Fibroblast of villous mesenchyme (primary cell): ENCODE measurements around the gene LCMT2. TPM values are rescaled to one million over a fixed set of nuclear protein-coding genes. Genes with fewer than 3 reads are reported as not detected.
"Not testable (repeated sequence)": the region's sequence is repeated elsewhere in the genome, so short reads cannot be mapped to it uniquely, and the experiment has no call there.

Experiments
- DNase-seq: peaks from one replicate; pipeline ENCODE4 v3.0.0-alpha.2; 2010; ENCODE audit warnings: low read depth
- H3K4me3 ChIP-seq: 2 replicates; pipeline ENCODE4 v1.5.1; 2011; ENCODE audit warnings: low read depth, mild to moderate bottlenecking, low read length
- CTCF ChIP-seq: IDR thresholded peaks from 2 replicates; pipeline ENCODE4 v1.5.1; 2012; ENCODE audit warnings: low read depth, mild to moderate bottlenecking, low read length; ENCODE audit not compliant: insufficient read depth
- total RNA-seq: library from RNA; depleted of rRNA; stranded (reverse); fragments of >200 nt; gene quantifications from 2 replicates; pipeline ENCODE4 v1.2.3, GENCODE V29; 2012

The LCMT2 gene
- total RNA-seq, 1 donor = 11.2 TPM

DNA sequence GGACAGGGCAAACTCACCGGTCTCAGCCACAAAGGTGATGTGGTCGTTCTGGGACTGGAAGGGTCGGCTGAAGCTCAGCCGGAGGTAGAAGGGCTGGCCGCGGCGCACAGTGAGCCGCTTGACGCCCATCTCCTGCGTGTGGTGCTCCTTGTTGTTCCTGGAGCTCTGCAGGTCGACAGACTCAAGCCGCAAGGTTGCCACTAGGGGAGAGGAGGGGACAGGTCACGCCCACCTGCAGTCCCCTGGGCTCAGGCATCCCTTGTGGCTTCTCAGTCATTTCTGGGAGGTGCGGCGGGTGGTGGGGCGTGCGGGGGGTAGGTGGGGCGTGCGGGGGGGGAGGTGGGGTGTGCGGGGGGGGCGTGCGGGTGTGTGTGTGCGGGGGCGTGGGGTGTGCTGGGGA, 36.9 kb downstream of the LCMT2 start:
- H3K4me3 ChIP-seq = no peak overlapping the region
- TF ChIP-seq CTCF = no peak
- no peak for DNase-seq

DNA sequence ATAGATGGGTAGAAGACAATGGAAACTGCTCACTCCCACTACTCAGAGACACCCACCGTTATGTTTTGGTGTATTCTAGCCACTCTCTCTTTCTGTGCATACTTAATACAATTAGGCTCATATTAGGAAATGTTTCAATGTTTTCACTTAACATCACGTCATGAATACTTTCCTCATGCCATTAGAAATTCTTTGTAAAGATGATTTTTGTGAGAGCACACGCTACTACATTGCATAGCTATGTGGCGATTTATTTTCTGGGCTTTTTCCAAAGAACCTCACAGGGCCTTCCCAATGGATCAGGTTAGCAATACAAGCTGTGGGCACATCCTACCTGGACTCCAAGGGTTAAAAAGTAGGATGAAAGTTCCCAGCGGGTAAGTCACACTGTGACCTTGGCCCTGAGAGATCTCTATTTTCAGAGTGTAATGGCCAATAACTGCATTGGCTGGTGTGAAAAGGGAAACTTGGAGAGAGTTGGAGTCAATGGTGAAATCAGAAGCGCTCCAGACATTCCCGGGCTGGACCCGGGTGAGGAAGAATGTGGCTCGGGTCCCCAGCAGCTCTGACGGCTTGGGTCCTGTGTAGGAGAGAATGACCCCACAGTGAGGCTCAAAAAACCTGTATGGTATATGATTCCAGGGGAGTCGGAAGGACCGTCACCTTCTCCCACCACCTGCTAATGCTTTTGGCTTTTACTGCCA, 37.8 kb downstream of the LCMT2 start:
- H3K4me3 ChIP-seq = no peak overlapping the region
- peak; percentile 3 for DNase-seq
- no peak for TF ChIP-seq CTCF

GRCh38 chr15:43289656-43290055, 40.7 kb downstream of the LCMT2 start:
- not testable (repeated sequence) for DNase-seq, H3K4me3 ChIP-seq

GRCh38 chr15:43287254-43287653, 43.1 kb downstream of the LCMT2 start:
- no peak for TF ChIP-seq CTCF
- H3K4me3 ChIP-seq = no peak overlapping the region

DNA sequence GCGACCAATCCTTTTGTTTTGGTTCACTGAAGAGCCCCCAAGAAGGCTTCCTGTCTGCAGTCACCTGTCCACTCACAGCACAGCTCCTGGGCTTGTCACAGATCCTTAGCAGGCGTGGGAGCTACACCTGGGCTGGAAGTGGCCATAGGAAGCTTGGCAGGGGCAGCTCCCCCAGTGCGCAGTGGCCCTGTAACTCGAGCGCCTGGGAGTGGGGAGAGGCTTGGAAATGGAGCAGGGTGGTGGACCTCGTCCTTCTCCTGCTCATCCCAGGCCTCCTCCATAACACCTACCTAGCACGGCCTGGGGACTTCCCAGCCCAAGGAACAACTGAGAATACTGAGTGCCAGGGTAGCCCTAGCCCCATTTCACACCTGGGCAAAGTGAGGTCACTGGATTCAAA, 44.3 kb downstream of the LCMT2 start:
- no peak overlapping the region for H3K4me3 ChIP-seq
- TF ChIP-seq CTCF = no peak
- DNase-seq = no peak

More at GRCh38 chr15:43287254-43287653, 43.1 kb downstream of the LCMT2 start:
- DNase-seq = no peak

DNA sequence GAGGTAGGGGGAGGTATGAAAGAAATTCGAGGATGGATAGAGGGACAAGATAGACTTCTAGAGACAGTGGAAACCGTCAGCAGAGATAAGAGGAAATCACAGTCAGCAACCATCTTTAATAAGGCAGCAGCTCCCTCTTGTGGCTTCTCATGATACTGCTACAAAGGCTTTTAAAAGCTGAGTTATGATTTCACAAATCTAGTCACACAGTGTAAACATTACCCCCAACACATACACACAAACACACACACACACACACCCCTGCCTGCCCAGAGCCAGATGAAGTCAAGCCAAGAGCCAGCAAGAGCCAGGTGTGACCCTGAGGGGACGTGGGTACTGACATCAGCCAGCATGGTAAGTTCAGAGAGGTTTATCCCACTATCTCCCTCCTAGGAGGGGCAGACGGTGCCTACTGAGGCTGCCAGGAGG, 44.8 kb downstream of the LCMT2 start:
- peak; percentile 77 for DNase-seq
- peak; percentile 88 for TF ChIP-seq CTCF
- no peak overlapping the region for H3K4me3 ChIP-seq

- no peak for DNase-seq
- no peak for TF ChIP-seq CTCF
- no peak overlapping the region for H3K4me3 ChIP-seq
Measured at GRCh38 chr15:43283526-43283925, 46.8 kb downstream of the LCMT2 start.
